Caco-2 (cell line): ENCODE results near the gene VWA5B1. TPM values are rescaled to one million over a fixed set of nuclear protein-coding genes. Genes with fewer than 3 reads are reported as not detected.

ENCODE experiments used
- BruUV-seq: library from RNA; stranded (reverse); fragments of 400-500 nt; replicated peaks from 2 replicates; lab custom pipeline; 2021; lab: Mats Ljungman, UMichigan
- CTCF ChIA-PET: fragments of 300-600 bp; sonication (Branson Sonifier 250); formaldehyde crosslinking; loops from one replicate; lab custom pipeline; 2022; ENCODE audit warnings: antibody characterized with exemption; lab: Charles Lee
- POLR2A ChIA-PET: fragments of 300-600 bp; sonication (Branson Sonifier 250); formaldehyde crosslinking; loops from one replicate; lab custom pipeline; 2022; ENCODE audit warnings: antibody characterized with exemption; lab: Charles Lee
- DNase-seq, 2 experiments: peaks; one replicate each; pipeline versions ENCODE4 v3.0.0 to v3.0.0-alpha.2; 2020 to 2022
- H3K27me3 ChIP-seq: replicated peaks from 2 replicates; pipeline ENCODE4 v1.6.0; 2011; ENCODE audit warnings: low read length; ENCODE audit not compliant: control insufficient read depth, insufficient read depth
- H3K36me3 ChIP-seq: 2 replicates; pipeline ENCODE4 v1.5.1; 2011; ENCODE audit warnings: low read length; ENCODE audit not compliant: control insufficient read depth, insufficient read depth
- H3K4me1 ChIP-seq: fragments of 250-450 bp; sonication (Bioruptor Pico); 2 replicates; pipeline ENCODE4 v1.5.1; 2020; ENCODE audit warnings: mild to moderate bottlenecking
- H3K4me3 ChIP-seq: 2 replicates; pipeline ENCODE4 v1.5.1; 2011; ENCODE audit warnings: low read depth, mild to moderate bottlenecking, control low read depth, low read length
- H3K9me3 ChIP-seq: fragments of 250-450 bp; sonication (Bioruptor Pico); 2 replicates; pipeline ENCODE4 v1.5.1; 2020; ENCODE audit warnings: mild to moderate bottlenecking, moderate library complexity
- H3K27ac Mint-ChIP-seq: one replicate; pipeline ENCODE4 v1.8.0; 2022; ENCODE audit warnings: mixed read lengths; ENCODE audit not compliant: unreplicated experiment
- H3K27me3 Mint-ChIP-seq: one replicate; pipeline ENCODE4 v1.8.0; 2022; ENCODE audit warnings: mixed read lengths; ENCODE audit not compliant: insufficient read depth, unreplicated experiment
- H3K36me3 Mint-ChIP-seq: one replicate; pipeline ENCODE4 v1.8.0; 2022; ENCODE audit warnings: mild to moderate bottlenecking, mixed read lengths; ENCODE audit not compliant: insufficient read depth, unreplicated experiment
- H3K4me1 Mint-ChIP-seq: one replicate; pipeline ENCODE4 v1.8.0; 2022; ENCODE audit warnings: low read depth, mixed read lengths; ENCODE audit not compliant: unreplicated experiment
- H3K4me3 Mint-ChIP-seq: one replicate; pipeline ENCODE4 v1.8.0; 2022; ENCODE audit warnings: mild to moderate bottlenecking, moderate library complexity, mixed read lengths; ENCODE audit not compliant: unreplicated experiment
- H3K9me3 Mint-ChIP-seq: one replicate; pipeline ENCODE4 v1.8.0; 2022; ENCODE audit warnings: mixed read lengths; ENCODE audit not compliant: unreplicated experiment
- CTCF ChIP-seq, 2 experiments: fragments of 200-600 bp in 1 of 2; IDR thresholded peaks; 1 replicate in 1 of 2; 2 replicates in 1 of 2; pipeline versions ENCODE4 v1.5.1 to v1.8.0; 2011 to 2022; ENCODE audit warnings: antibody characterized with exemption in 1 of 2, control low read depth in 1 of 2, inconsistent platforms in 1 of 2, low read depth in 1 of 2, low read length in 1 of 2, mild to moderate bottlenecking in 1 of 2, moderate library complexity in 1 of 2; ENCODE audit not compliant: insufficient read depth in 1 of 2, severe bottlenecking in 1 of 2, unreplicated experiment in 1 of 2
- intact Hi-C: fragments of 100-400 bp; cut with micrococcal nuclease; formaldehyde crosslinking; loops from one replicate; pipeline ENCODE4 v1.10.0; 2022; ENCODE audit not compliant: unreplicated experiment
- total RNA-seq: library from RNA; stranded (reverse); gene quantifications from 2 replicates; pipeline ENCODE4 v1.2.3, GENCODE V29; 2022

VWA5B1 gene
- total RNA-seq, 1 experiment from 2014 or later = not detected

- BruUV-seq = no TSS peak
- peaks cover 21% of the 10 kb centered on the region for H3K27me3 Mint-ChIP-seq
- CTCF ChIA-PET = interaction anchor here (0.6 kb wide), 2 partner anchors 610 to 1969 kb away, joined by 3 to 9 read pairs; no protein-coding TSS in a partner anchor
Observed at GRCh38 chr1:20368866-20369470, 78.3 kb downstream of the VWA5B1 start.

GRCh38 chr1:20370698-20371097 is 80.0 kb downstream of the VWA5B1 start:
- H3K36me3 Mint-ChIP-seq = no peaks in the 10 kb centered on the region
- intact Hi-C loops = no loop called here
- no peak overlapping the region for H3K4me3 Mint-ChIP-seq
- peaks cover 18% of the 10 kb centered on the region for H3K27me3 Mint-ChIP-seq
- H3K36me3 ChIP-seq = no peaks in the 10 kb centered on the region
- H3K4me1 ChIP-seq = no peaks in the 10 kb centered on the region
- no peak overlapping the region for H3K27ac Mint-ChIP-seq
- CTCF ChIA-PET = no interaction called here
- no TSS peak for BruUV-seq
- H3K27me3 ChIP-seq = no peaks in the 10 kb centered on the region; the same call in 1 of the 2 replicates
- H3K4me3 ChIP-seq = no peak overlapping the region
- no peak for TF ChIP-seq CTCF (IDR thresholded peaks at IDR 0.05; ENCODE audit: insufficient read depth in 1 of 2, low read depth in 1 of 2, low read length in 1 of 2, severe bottlenecking in 1 of 2, unreplicated experiment in 1 of 2)
- POLR2A ChIA-PET = no interaction called here
- DNase-seq = no peak
- H3K9me3 ChIP-seq = no peaks in the 10 kb centered on the region
- peaks cover 9% of the 10 kb centered on the region for H3K4me1 Mint-ChIP-seq
- no peaks in the 10 kb centered on the region for H3K9me3 Mint-ChIP-seq

More at GRCh38 chr1:20368866-20369470, 78.3 kb downstream of the VWA5B1 start:
- POLR2A ChIA-PET = no interaction called here
- H3K4me1 Mint-ChIP-seq = peaks cover 9% of the 10 kb centered on the region
- H3K9me3 Mint-ChIP-seq = no peaks in the 10 kb centered on the region
- Histone ChIP-seq H3K4me3 (no peak overlapping the region), H3K9me3 (no peaks in the 10 kb centered on the region), H3K27me3 (no peaks in the 10 kb centered on the region; the same call in 1 of the 2 replicates), H3K4me1 (no peaks in the 10 kb centered on the region), H3K36me3 (no peaks in the 10 kb centered on the region)
- intact Hi-C loops = loop anchor here (10.0 kb wide), 2 partner anchors 66 to 154 kb away; no protein-coding TSS in a partner anchor
- no peaks in the 10 kb centered on the region for H3K36me3 Mint-ChIP-seq
- DNase-seq = no peak
- no peak overlapping the region for H3K27ac Mint-ChIP-seq
- no peak for TF ChIP-seq CTCF (IDR thresholded peaks at IDR 0.05; ENCODE audit: insufficient read depth in 1 of 2, low read depth in 1 of 2, low read length in 1 of 2, severe bottlenecking in 1 of 2, unreplicated experiment in 1 of 2)
- H3K4me3 Mint-ChIP-seq = no peak overlapping the region

- Mint-ChIP-seq H3K27ac (no peak overlapping the region), H3K27me3 (peaks cover 21% of the 10 kb centered on the region), H3K4me1 (peaks cover 9% of the 10 kb centered on the region), H3K36me3 (no peaks in the 10 kb centered on the region), H3K9me3 (no peaks in the 10 kb centered on the region), H3K4me3 (no peak overlapping the region)
- Histone ChIP-seq H3K4me1 (no peaks in the 10 kb centered on the region), H3K36me3 (no peaks in the 10 kb centered on the region), H3K9me3 (no peaks in the 10 kb centered on the region), H3K4me3 (no peak overlapping the region), H3K27me3 (no peaks in the 10 kb centered on the region)
- no peak for TF ChIP-seq CTCF (IDR thresholded peaks at IDR 0.05; ENCODE audit: insufficient read depth in 1 of 2, low read depth in 1 of 2, low read length in 1 of 2, severe bottlenecking in 1 of 2, unreplicated experiment in 1 of 2)
- DNase-seq = peak in 1 of 2 experiments; percentile 38
- BruUV-seq = no TSS peak
- ChIA-PET POLR2A (no interaction called here), CTCF (no interaction called here)
- intact Hi-C loops = no loop called here
Observed at GRCh38 chr1:20371411-20371810, 80.7 kb downstream of the VWA5B1 start.
